Glutamatergic neuron (in vitro differentiated cells): ENCODE data around the gene GRB10. TPM values are rescaled to one million over a fixed set of nuclear protein-coding genes. Genes with fewer than 3 reads are reported as not detected.

Experiments
- DNase-seq: peaks from one replicate; pipeline ENCODE4 v3.0.0; 2022
- H3K27ac Mint-ChIP-seq: one replicate; pipeline ENCODE4 v1.8.0; 2020; ENCODE audit warnings: mild to moderate bottlenecking, mixed read lengths, inconsistent platforms; ENCODE audit not compliant: unreplicated experiment
- H3K27me3 Mint-ChIP-seq: one replicate; pipeline ENCODE4 v1.8.0; 2020; ENCODE audit warnings: mild to moderate bottlenecking, moderate library complexity, mixed read lengths, inconsistent platforms; ENCODE audit not compliant: unreplicated experiment
- H3K36me3 Mint-ChIP-seq: one replicate; pipeline ENCODE4 v1.8.0; 2020; ENCODE audit warnings: mild to moderate bottlenecking, mixed read lengths, inconsistent platforms; ENCODE audit not compliant: unreplicated experiment
- H3K4me1 Mint-ChIP-seq: one replicate; pipeline ENCODE4 v1.8.0; 2020; ENCODE audit warnings: mild to moderate bottlenecking, low read depth, mixed read lengths, inconsistent platforms; ENCODE audit not compliant: unreplicated experiment
- H3K4me3 Mint-ChIP-seq: one replicate; pipeline ENCODE4 v1.8.0; 2020; ENCODE audit warnings: mild to moderate bottlenecking, mixed read lengths, inconsistent platforms; ENCODE audit not compliant: unreplicated experiment
- H3K9me3 Mint-ChIP-seq: one replicate; pipeline ENCODE4 v1.8.0; 2020; ENCODE audit warnings: mild to moderate bottlenecking, moderate library complexity, mixed read lengths, inconsistent platforms; ENCODE audit not compliant: unreplicated experiment
- total RNA-seq: library from RNA; stranded (reverse); fragmentation: NEBNext Ultra II Directional; extraction: Animal tissue kit (Norgen Biotek cat#: 25700); gene quantifications from one replicate; pipeline ENCODE4 v1.2.1, GENCODE V29; 2021; ENCODE audit not compliant: unreplicated experiment
- TF ChIP-seq, protein P1 (sequence below): fragments of 200-600 bp; sonication (generic); IDR thresholded peaks from one replicate; pipeline ENCODE4 v1.5.0; 2021; ENCODE audit not compliant: partially characterized antibody, unreplicated experiment

The GRB10 gene
- total RNA-seq, 1 donor from 2014 or later, result 182 TPM

DNA sequence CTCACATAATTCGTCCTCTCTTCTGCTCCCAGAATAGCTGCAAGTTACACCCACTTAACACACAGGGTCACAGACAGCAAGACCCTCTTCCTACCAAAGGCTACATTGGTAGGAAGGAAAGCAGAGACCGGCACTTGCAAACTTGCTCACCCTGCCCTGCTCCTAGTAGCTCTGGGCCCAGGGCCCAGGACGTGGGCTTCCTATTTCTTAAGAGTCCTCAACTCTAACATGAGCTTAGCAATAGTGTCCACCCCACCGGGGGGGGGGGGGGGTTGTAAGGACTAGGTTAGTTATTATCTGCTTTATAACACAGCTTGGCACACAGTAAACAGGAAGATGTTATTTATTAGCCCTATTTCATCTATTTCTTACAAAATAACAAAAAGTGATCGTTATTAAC lies 106.6 kb downstream of the GRB10 start:
- no peak for DNase-seq

GRCh38 chr7:50674896-50675835 lies 107.5 kb downstream of the GRB10 start:
- no peak overlapping the region for H3K27ac Mint-ChIP-seq
- no peak overlapping the region for H3K4me3 Mint-ChIP-seq
- DNase-seq, result no peak
- H3K4me1 Mint-ChIP-seq, result peaks cover 56% of the 10 kb centered on the region
- peaks cover 14% of the 10 kb centered on the region for H3K27me3 Mint-ChIP-seq
- TF ChIP-seq, protein P1, sequence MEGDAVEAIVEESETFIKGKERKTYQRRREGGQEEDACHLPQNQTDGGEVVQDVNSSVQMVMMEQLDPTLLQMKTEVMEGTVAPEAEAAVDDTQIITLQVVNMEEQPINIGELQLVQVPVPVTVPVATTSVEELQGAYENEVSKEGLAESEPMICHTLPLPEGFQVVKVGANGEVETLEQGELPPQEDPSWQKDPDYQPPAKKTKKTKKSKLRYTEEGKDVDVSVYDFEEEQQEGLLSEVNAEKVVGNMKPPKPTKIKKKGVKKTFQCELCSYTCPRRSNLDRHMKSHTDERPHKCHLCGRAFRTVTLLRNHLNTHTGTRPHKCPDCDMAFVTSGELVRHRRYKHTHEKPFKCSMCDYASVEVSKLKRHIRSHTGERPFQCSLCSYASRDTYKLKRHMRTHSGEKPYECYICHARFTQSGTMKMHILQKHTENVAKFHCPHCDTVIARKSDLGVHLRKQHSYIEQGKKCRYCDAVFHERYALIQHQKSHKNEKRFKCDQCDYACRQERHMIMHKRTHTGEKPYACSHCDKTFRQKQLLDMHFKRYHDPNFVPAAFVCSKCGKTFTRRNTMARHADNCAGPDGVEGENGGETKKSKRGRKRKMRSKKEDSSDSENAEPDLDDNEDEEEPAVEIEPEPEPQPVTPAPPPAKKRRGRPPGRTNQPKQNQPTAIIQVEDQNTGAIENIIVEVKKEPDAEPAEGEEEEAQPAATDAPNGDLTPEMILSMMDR, result no peak
- H3K36me3 Mint-ChIP-seq, result peaks cover 23% of the 10 kb centered on the region
- peaks cover 9% of the 10 kb centered on the region for H3K9me3 Mint-ChIP-seq

More for the DNA sequence above, 106.6 kb downstream of the GRB10 start:
- H3K4me3 Mint-ChIP-seq, result peak overlapping the region; percentile 26
- TF ChIP-seq, protein P1, result no peak
- peaks cover 14% of the 10 kb centered on the region for H3K27me3 Mint-ChIP-seq
- no peak overlapping the region for H3K27ac Mint-ChIP-seq
- H3K9me3 Mint-ChIP-seq, result peaks cover 9% of the 10 kb centered on the region
- peaks cover 62% of the 10 kb centered on the region for H3K4me1 Mint-ChIP-seq
- peaks cover 16% of the 10 kb centered on the region for H3K36me3 Mint-ChIP-seq

GRCh38 chr7:50674299-50674698 lies 108.4 kb downstream of the GRB10 start:
- no peak for DNase-seq
- H3K4me1 Mint-ChIP-seq, result peaks cover 53% of the 10 kb centered on the region
- no peak overlapping the region for H3K27ac Mint-ChIP-seq
- H3K9me3 Mint-ChIP-seq, result peaks cover 9% of the 10 kb centered on the region
- peaks cover 14% of the 10 kb centered on the region for H3K27me3 Mint-ChIP-seq
- H3K36me3 Mint-ChIP-seq, result peaks cover 28% of the 10 kb centered on the region
- TF ChIP-seq, protein P1, result no peak
- H3K4me3 Mint-ChIP-seq, result no peak overlapping the region

- Mint-ChIP-seq H3K27me3 (peaks cover 14% of the 10 kb centered on the region), H3K4me3 (no peak overlapping the region), H3K9me3 (peaks cover 9% of the 10 kb centered on the region), H3K36me3 (peaks cover 32% of the 10 kb centered on the region), H3K27ac (no peak overlapping the region), H3K4me1 (peaks cover 42% of the 10 kb centered on the region)
- no peak for DNase-seq
- TF ChIP-seq, protein P1, result no peak
Measured at GRCh38 chr7:50673096-50673495, 109.6 kb downstream of the GRB10 start.

- peaks cover 35% of the 10 kb centered on the region for H3K4me1 Mint-ChIP-seq
- DNase-seq, result no peak
- H3K27me3 Mint-ChIP-seq, result peaks cover 14% of the 10 kb centered on the region
- H3K27ac Mint-ChIP-seq, result no peak overlapping the region
- TF ChIP-seq, protein P1, result no peak
- H3K4me3 Mint-ChIP-seq, result no peak overlapping the region
- H3K9me3 Mint-ChIP-seq, result peaks cover 13% of the 10 kb centered on the region
- peaks cover 32% of the 10 kb centered on the region for H3K36me3 Mint-ChIP-seq
Measured at GRCh38 chr7:50672045-50672444, 110.7 kb downstream of the GRB10 start.
